Measurements from ENCODE around the gene CTIF.

- no peak for TF ChIP-seq CTCF (conservative IDR thresholded peaks at IDR 0.05 in 1 of 2, IDR thresholded peaks at IDR 0.05 in 1 of 2; ENCODE audit: low read depth in 1 of 2, low read length in 2 of 2)
- TF ChIP-seq EZH2 (IDR thresholded peaks at IDR 0.05; ENCODE audit: low read length, missing control alignments): no peak
Measured at GRCh38 chr18:48705043-48705442, 166.2 kb downstream of the CTIF start.
